SK-N-SH treated with all-trans-retinoic acid at 6 μM for 48 hours (cell line): Measurements from ENCODE around the gene SLC12A6.

Source experiments
- ARNTL ChIP-seq: fragments of 450-650 bp; formaldehyde crosslinking; IDR thresholded peaks from 2 replicates; pipeline ENCODE4 v1.5.0; 2020; ENCODE audit warnings: low read depth, mild to moderate bottlenecking, moderate library complexity, borderline replicate concordance
- ESRRG ChIP-seq: fragments of 250-450 bp; sonication (Bioruptor Pico); IDR thresholded peaks from 2 replicates; pipeline ENCODE4 v1.6.1; 2021; ENCODE audit warnings: mild to moderate bottlenecking
- PATZ1 ChIP-seq: fragments of 250-450 bp; sonication (Bioruptor Pico); IDR thresholded peaks from 2 replicates; pipeline ENCODE4 v1.8.0; 2020; ENCODE audit warnings: mild to moderate bottlenecking, moderate library complexity, borderline replicate concordance
- PPARA ChIP-seq: fragments of 250-450 bp; sonication (Bioruptor Pico); IDR thresholded peaks from 2 replicates; pipeline ENCODE4 v1.5.0; 2020; ENCODE audit warnings: mild to moderate bottlenecking, borderline replicate concordance
- ZNF565 ChIP-seq: fragments of 450-650 bp; formaldehyde crosslinking; conservative IDR thresholded peaks from 2 replicates; pipeline ENCODE4 v1.5.0; 2020; ENCODE audit warnings: low read depth, mild to moderate bottlenecking, moderate library complexity

- TF ChIP-seq PATZ1 (no peak), ESRRG (CRISPR knock-in tag) (no peak), ZNF565 (CRISPR knock-in tag) (no peak), PPARA (no peak), ARNTL (CRISPR knock-in tag) (no peak)
Measured at GRCh38 chr15:34355241-34355640, 17.7 kb upstream of the SLC12A6 start.
